NCI-H146 treated with DMSO at 0.1 percent for 48 hours (cell line): ENCODE results near the gene SNX8.

Source experiments
- DNase-seq: peaks from one replicate; lab custom pipeline; 2025; ENCODE audit not compliant: unreplicated experiment; lab: John Stamatoyannopoulos, UW

SNX8 gene

DNA sequence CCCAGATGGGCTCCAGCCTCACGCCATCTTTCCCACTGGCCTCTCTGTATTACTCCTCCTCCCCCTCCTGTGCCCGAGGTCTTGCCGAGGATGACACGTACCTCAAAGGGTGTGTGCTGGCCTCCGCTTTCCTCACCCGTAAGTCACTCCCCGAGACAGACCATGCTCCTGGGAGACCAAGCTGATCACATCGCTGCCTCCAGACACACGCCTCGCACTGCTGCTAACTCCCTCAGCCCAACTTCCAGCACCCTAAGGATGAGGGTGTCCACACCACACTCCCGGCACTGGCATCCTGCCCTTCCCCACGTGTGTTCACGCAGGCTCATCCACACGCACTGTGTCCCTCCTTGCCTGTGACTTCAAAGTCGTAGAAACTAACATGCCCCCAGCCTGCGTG, 105.5 kb downstream of the SNX8 start:
- DNase-seq, result no peak

DNA sequence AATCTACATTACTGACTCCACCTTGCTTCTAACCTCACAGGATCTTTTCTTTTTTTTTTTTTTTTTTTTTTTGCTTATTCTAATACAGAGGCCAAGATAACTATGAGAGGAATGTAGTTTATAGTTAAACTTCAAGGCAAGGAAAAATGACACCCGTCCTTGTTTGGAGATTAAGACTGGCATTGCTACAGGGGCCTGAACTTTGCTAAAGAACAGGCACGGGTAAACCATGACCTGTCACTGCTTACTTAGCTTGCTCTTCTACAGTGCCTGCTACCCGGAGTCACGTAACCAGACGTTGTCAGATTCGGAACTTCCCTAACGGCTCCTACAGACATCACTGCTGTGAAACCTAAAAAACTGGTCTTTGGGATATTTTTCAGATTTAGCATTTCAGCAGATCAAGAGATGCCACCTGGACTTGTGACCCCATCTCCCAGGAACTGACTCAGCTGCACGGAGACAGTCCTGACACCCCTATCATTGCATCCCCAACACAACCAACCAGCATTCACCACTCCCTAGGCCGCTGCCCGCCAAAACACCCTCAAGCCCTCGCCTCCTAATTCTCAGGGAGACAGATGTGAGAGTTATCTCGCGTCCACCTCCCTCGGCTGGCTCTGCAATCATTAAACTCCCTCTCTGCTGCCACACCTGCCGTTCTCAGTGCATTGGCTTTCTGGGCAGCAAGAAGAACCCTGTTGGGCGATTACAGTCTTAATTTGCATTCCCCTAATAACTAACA, 109.0 kb downstream of the SNX8 start:
- DNase-seq, result no peak

DNA sequence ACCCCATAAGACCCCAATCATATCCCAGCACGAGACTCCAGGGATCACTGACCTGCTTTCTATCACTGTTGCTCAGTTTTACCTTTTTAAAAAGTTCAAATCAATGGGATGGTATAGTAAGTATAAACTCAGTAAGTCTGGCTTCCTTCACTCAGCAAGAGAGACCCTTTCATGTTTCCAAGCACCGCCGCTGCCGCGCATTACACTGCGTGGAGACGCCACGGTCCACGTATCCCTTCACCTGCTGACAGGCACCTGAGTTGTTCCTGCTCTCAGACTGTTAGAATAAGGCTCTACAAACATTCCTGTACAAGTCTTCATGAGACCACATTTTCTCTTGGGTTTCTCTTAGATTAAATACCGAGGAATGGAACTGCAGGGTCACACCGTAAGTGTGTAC, 109.8 kb downstream of the SNX8 start:
- DNase-seq, result no peak

DNA sequence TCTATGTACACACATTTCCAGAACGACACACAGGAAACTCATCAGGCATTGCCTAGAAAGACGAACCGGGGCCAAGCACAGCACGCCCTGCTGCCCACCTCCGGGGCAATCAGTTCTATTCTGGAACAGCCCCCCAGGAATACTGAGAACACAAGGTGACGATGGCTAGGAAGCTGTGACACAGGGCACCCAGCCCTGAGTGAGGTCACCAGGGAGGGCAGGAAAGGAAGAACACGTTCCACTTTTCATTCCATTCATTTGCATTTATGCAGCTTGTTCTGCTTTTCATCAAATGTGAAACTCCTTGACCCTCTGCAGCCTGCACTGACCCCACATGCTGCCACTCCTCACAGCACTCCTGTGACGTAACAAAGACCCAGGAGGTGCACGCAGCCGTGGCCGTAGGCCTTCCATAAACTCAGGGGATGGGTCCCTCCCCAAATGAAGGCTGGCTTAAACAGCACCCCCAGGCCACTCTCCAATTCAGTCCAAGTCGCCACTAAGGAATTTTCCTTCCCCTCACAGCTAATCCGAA, 110.4 kb downstream of the SNX8 start:
- DNase-seq, result no peak

DNA sequence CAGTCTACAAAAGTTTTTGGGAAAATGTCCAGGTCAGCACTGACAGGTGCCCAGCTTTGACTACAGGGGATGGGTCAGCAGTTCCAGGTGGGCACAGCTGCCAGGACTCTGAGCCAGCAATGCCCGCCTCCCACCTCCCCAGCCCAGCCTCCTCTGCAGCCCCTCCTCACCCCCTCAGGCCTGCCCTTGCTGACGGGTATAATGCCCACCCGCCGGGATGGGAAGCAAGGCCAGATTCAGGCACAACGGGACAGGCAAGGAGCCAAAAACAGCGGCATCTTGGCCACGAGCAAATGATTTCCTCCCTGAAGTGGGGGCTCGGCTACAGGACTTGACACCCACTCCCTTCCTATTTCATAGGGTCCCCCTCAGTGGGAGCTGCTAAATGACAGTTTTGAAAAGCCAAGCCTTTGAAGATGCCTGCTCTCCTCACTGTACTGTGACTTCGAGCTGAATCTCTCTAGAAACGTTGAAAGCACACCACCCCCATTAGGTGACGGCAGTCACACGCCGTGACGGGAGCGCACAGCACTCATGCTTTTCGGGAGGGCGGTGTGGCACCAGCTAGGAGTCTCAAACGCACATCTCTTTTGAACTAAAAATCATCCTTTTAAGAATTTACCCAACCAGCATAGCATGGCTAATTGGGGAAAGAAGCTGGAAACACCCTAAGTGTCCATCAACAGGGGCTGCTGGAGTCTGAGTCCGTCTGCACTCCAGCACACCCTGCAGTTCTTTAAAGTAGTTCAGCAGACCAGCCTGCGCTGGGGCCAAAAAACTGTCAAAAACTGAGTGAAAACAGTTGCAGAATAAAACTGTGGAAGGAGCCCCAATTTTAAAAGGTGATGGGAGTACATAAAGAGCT, 111.1 kb downstream of the SNX8 start:
- no peak for DNase-seq

DNA sequence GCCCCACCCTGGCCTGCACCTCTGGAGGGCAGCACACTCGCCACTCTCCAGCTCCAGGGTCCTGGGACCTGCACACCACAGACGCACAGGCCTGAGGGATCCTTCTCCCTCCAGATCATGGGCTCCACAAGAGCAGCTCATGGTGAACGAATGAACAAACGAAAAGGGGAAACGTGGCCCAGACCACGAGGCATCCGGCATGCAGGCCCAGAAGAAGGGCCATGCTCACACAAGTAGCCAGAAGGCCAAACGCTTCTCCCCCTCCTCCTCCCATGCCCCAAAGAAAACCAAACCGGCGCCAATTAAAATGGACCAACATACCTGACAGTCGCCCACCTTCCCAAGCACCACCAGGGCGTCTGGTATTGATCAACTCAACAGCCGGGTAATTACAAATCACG, 111.9 kb downstream of the SNX8 start:
- DNase-seq, result no peak
